ENCODE results near the gene NKAIN2.

The NKAIN2 gene

GRCh38 chr6:124825564-124825963 is 1021.9 kb downstream of the NKAIN2 start:
- no peak for DNase-seq (ENCODE audit: low spot score)

GRCh38 chr6:124829822-124830221 is 1026.2 kb downstream of the NKAIN2 start:
- DNase-seq (ENCODE audit: low spot score), result no peak

- no peak for DNase-seq (ENCODE audit: low spot score)
Observed at GRCh38 chr6:124830506-124830905, 1026.8 kb downstream of the NKAIN2 start.

GRCh38 chr6:124854338-124854922 is 1050.8 kb downstream of the NKAIN2 start:
- peak; percentile 34 for DNase-seq (ENCODE audit: low spot score)

DNA sequence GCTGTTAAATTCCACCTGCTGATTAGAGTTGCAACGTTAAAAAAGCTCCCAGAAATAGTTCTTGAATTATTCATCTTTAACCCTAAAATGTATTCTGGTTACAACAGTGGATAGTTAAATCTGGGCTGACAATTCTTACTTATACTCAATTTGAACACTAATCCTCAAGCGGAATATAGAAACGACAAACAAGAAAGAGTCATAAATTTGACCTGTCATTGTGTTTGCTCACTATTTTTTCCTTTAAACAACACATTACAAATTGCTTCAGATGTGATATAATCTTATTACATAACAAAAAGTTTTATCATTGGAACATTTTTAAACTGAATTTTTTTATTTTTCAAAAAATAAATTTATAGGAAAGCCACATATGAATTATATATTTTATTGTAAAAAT is 1054.1 kb downstream of the NKAIN2 start:
- DNase-seq (ENCODE audit: low spot score), result no peak

DNA sequence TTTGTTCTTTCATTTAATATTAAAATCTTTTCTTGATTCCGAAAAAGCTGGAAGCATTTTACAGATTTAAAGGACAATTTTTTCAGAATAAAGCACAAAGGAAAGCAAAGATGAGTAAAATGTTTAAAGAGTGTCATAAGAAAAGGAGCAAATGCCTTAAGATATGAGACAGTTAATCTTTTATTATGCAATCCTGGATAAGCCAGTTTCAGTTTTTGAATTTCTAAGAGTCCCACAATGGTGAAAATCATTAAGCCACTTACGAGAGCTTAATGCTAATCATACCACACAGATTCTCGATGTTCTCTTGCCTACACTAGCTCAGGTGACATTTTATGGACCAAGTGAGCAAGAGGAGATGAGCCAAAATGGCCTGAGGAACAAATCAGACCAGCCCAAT is 1054.9 kb downstream of the NKAIN2 start:
- no peak for DNase-seq (ENCODE audit: low spot score)

DNA sequence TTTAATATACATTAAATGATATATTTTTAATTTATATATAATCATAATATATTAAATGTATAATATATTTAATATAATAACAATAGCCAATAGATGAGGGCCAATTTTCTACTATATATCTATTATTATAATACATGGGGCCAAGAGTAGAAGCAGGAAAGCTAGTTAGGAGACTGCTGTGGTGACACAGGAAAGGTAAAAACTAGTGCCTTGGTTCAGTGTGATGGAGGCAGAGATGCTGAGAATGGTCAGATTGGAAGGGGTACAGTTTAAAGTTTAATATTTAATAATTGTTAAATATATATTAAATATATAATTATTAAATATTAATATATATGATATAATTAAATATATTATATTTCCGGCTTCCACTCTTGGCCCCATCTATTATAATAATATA is 1055.7 kb downstream of the NKAIN2 start:
- no peak for DNase-seq (ENCODE audit: low spot score)

DNA sequence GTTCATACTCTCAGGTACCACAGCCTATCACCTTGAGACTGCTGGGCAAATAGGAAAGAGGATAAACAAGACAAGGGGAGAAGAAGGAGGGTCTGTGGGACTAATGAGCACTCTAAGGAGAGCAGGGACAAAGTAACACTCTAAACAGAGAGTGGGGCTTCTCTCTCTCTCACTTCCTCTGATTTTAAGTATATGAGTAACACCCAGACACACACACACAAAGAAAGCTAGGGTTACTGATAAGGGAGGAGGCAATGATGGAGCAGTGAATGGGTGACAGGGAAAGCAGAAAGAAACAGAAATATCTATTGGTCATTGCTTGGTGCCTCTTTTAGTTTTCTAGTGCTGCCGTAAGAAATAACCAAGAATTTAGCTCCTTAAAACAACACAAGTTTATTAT is 1062.4 kb downstream of the NKAIN2 start:
- no peak for DNase-seq (ENCODE audit: low spot score)

DNA sequence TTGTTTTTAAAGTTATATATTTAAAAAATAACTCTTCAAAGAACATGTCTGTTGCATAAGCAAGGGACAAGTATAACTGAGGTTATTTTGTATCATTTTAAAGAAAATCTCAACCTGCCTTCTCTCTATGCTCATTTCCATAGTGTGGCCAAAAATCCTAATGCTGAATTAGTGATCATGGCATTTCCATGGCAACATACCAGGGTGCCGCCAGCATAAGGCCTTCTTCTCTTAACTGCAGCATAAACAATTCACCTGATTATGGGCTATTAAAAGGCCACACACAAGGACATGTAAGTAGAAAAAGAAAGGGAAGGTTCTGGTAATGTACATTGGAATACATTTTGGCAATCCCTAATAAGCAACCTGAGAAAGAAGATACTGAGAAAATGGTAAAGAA is 1063.5 kb downstream of the NKAIN2 start:
- DNase-seq (ENCODE audit: low spot score), result no peak

- no peak for DNase-seq (ENCODE audit: low spot score)
Observed at GRCh38 chr6:124868481-124868880, 1064.8 kb downstream of the NKAIN2 start.

DNA sequence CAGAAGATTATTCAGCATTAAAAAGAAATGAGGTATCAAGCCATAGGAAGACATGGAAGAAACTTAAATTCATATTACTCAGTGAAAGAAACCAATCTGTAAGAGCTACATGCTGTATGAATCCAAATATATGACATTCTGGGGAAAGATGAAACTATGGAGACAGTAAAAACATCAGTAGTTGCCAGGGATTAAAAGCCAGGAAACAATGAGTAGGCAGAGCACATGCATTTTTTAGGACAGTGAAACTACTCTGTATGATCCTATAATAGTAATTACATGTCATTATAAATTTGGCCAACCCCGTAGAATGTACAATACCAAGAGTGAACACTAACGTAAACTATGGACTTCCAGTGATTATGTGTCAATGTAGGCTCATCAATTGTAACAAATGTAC is 1065.8 kb downstream of the NKAIN2 start:
- no peak for DNase-seq (ENCODE audit: low spot score)

DNA sequence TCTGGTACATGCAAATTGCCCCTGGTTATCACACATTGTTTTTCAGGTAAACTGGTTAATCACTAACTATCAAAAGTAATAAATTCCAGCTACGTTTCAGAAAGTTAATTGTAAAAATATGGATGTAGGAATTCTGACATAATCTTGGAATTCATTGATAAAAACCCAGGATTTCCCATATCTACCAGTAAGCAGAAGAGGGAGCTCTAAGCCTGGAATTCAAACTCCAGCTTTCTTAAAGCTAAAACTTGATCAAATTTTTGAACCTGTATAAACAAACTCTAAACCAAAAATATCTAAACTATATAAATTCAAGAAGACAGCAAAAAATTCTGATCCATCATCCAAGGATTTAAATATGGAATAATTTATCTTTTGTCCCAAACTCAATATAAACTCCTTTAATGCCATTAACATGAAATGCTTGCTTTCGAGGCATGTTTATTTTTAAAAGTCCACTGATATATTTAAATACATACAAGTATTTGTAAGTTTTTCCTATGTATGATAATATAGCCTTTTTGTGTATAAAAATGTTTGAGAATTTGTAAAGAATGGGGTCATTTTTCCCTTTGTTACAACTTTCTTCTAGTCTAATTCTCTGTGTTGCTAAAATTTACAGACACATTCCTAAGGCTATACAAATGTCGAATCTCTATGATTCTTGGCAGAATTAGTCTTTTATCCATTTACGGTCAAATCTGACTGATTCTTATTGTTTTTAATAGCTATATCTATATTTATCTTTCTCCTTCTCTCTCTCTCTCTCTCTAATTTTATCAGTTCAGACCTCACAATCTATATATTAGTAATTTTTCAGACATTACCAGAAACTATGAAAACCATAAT is 1067.2 kb downstream of the NKAIN2 start:
- peak; percentile 55 for DNase-seq (ENCODE audit: low spot score)

DNA sequence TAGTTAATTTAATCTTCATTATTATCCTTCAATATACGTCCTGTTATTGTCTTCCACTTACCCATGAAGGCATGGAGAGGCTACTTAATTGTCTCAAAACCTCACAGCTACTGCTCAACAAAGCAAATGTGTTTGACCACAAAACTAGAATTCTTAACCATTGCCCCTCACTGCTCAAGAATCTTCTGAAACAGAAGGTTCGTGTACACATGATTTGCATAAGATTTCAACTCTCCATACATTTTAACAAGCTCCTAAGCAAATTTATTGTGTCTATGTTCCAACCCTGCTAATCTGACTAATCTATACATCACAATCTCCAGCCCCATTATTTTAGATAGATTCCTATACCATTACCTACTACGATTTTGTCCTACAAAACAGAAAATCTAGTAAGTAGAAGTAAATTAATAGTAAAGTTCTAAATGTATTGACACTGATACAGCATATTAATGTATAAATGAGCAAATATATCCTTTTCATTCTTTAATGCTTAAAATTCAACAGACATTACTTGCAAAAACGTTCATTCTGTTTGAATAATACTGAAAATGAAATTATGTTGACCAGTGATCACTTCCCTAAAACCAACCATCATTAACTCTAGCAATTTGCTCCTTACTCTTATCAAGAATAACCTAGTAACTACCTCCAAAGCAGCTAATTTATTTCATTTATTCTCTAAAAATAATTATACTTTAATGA is 1068.8 kb downstream of the NKAIN2 start:
- no peak for DNase-seq (ENCODE audit: low spot score)

- no peak for DNase-seq (ENCODE audit: low spot score)
Observed at GRCh38 chr6:124873066-124873410, 1069.4 kb downstream of the NKAIN2 start.
